Jurkat, Clone E6-1 (cell line): ENCODE results near the gene UTP25.

Experiments used
- DNase-seq: peaks from one replicate; pipeline ENCODE4 v3.0.0-alpha.2; 2011; ENCODE audit warnings: low read depth, low spot score
- H3K4me3 ChIP-seq: 2 replicates; pipeline ENCODE4 v1.5.1; 2011; ENCODE audit warnings: mild to moderate bottlenecking, low read length, control low read depth, moderate library complexity

Gene UTP25

DNA sequence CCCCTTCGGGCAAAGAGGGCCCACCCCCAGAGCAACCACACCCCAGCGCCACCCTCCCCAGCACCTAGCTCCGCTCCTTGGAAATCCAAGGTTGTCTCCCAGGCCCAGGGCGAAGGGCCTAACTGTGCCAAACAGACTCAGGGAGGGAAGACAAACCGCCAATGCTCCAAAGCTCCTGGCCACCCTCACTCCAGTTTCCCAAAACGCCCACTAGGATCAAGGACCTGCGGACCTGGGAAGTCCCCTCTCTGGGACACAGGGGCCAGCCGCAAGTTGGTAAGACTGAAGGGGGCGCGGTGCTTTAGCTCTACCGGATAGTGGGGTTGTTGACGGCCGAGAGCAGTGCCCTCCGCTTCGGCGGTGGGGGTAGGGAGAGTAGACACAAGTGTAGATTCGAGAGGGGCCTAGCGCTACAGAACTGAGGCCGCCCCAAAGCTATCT lies 22.4 kb upstream of the UTP25 start:
- no peak overlapping the region for H3K4me3 ChIP-seq
- DNase-seq: no peak

GRCh38 chr1:209805875-209806760 lies 21.7 kb upstream of the UTP25 start, which contains the start of gene IRF6:
Gene IRF6 (minus strand): TSS chr1:209806142. CDS start chr1:209801413, 4,729 bp downstream.
- no peak within 1 kb of the TSS for H3K4me3 ChIP-seq
- DNase-seq: no peak

- no peak for DNase-seq
- no peak overlapping the region for H3K4me3 ChIP-seq
Measured at GRCh38 chr1:209807509-209807908, 20.3 kb upstream of the UTP25 start.

DNA sequence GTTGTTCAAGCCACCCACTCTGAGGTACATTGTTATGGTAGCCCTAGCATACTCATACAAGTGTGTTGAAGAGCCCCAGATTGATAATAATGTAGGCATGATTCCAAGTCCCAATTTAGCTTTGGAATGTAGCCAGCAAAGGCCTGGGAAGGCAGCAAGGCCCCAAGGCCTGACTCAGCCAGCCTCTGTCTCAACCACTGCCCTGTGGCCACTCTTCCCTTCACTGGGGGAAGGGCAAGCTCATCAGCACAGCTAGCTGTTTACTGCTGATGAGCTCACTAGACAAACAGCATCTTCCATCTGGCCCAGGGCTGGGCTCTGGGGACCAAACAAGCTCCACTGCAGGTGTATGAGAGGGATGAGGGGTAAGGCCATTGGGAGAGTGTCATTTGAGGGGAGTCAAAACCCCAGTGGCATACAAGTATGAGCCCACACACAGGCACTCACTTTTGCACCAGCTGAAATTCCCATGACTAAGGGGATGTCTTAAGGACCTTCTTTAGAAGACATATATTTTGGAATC lies 19.7 kb upstream of the UTP25 start:
- DNase-seq: no peak

GRCh38 chr1:209809611-209810010 lies 18.2 kb upstream of the UTP25 start:
- H3K4me3 ChIP-seq: no peak overlapping the region
- DNase-seq: no peak

More for the DNA sequence above, 19.7 kb upstream of the UTP25 start:
- no peak overlapping the region for H3K4me3 ChIP-seq

DNA sequence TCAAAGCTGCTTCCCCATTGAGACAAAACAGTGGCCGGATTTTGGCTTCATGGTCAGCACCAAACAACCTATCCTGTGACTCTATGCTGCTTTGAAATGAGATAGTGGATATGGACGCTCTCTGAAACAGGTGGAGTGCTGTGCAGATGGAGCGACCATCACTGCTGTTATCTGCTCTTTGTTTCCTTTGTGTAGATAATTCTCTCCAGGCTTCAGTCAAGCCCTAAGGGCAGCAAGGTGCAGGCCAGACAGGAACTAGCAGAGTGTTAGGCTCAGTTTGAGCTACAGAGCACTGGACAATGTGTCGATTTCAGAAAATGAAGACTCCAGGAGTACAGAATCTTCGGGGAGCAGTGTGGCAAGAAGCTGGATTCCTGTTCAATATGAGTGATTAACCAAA lies 17.0 kb upstream of the UTP25 start:
- H3K4me3 ChIP-seq: no peak overlapping the region
- no peak for DNase-seq

DNA sequence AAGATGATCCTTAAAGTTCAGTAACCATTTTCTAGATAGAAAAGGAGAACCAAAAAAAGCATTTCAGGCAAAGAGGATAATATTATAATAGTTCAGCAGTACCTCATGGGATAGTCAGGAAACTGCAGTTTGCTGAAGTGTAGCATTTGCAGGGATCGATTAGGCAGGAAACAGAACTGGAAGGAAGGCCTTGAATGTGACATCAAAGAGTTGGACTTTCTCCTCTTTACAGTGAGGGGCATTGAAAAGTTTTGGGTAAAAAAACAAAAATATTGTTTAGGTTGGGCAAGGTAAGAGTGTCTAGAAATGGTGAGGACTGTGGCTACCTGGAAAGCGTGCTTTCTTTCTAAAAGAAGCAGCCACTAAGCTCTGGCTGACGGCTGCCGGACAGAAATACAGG lies 13.9 kb upstream of the UTP25 start:
- DNase-seq: no peak
- H3K4me3 ChIP-seq: no peak overlapping the region

- no peak overlapping the region for H3K4me3 ChIP-seq
- no peak for DNase-seq
Measured at GRCh38 chr1:209815490-209815889, 12.3 kb upstream of the UTP25 start.

- H3K4me3 ChIP-seq: no peak overlapping the region
- DNase-seq: no peak
Measured at GRCh38 chr1:209815931-209816341, 11.8 kb upstream of the UTP25 start.

GRCh38 chr1:209816923-209817322 lies 10.8 kb upstream of the UTP25 start:
- H3K4me3 ChIP-seq: no peak overlapping the region
- DNase-seq: no peak

GRCh38 chr1:209817691-209818090 lies 10.1 kb upstream of the UTP25 start:
- DNase-seq: no peak
- no peak overlapping the region for H3K4me3 ChIP-seq

DNA sequence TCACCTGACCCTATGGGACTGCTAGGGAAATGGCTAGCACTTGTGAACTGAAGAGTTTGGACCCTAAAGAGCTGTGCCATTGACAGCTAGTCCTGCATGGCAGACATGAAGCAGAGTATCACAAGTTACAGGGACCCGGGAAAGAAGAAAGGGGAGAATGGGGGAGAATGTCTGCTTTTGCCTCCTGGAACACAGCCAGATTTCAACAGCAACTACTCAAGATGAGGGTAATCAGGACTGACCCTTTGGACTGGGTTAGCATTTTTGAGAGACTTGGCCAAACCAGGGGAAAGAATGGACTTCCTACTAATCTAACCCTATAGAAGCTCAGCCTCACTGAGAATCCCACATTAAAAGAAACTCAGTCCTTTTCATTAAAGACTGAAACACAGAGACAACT lies 8.7 kb upstream of the UTP25 start:
- no peak for DNase-seq
- H3K4me3 ChIP-seq: no peak overlapping the region

GRCh38 chr1:209820986-209821385 lies 6.8 kb upstream of the UTP25 start:
- no peak overlapping the region for H3K4me3 ChIP-seq
- DNase-seq: no peak

GRCh38 chr1:209822706-209823105 lies 5.1 kb upstream of the UTP25 start:
- H3K4me3 ChIP-seq: no peak overlapping the region; the same call in 1 of the 2 replicates
- DNase-seq: no peak

- no peak overlapping the region; the same call in 1 of the 2 replicates for H3K4me3 ChIP-seq
- peak; percentile 69 for DNase-seq
Measured at GRCh38 chr1:209823143-209824041, 4.4 kb upstream of the UTP25 start.

GRCh38 chr1:209825591-209826434 lies 2.0 kb upstream of the UTP25 start:
- no peak overlapping the region for H3K4me3 ChIP-seq
- no peak for DNase-seq

- no peak overlapping the region for H3K4me3 ChIP-seq
- DNase-seq: no peak
Measured at GRCh38 chr1:209829716-209830115, 1.9 kb downstream of the UTP25 start.

DNA sequence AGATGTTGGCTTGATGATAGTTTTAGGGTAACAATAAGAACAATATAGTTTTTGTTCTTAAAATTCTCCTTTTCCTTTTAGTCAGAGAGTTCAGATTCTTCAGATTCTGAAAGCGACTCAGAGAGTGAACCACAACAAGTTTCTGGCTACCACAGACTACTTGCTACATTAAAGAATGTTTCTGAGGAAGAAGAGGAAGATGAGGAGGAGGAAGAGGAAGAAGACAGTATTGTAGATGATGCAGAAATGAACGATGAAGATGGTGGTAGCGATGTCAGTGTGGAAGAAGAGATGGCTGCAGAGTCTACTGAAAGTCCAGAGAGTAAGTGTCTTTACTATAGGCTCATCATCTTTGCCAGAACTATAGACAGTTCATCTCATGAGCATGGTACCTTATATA lies 3.0 kb downstream of the UTP25 start:
- no peak for DNase-seq
- no peak overlapping the region for H3K4me3 ChIP-seq

DNA sequence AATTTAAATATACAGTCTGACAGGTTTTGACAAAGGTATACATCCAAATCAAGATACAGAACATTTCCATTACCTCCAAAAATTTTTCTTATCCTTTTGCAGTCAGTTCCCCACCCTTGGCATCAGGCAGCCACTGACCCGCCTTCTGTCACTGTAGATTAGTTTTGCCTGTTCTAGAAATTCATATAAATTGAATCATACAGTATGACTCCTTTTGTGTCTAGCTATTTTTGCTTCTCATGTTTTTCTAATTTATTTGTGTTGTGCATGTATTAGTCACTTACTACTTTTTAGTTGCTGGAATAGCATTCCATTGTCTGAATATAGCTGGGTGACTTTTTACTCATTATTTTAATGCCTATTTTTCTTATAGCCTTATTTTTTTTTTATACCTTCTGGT lies 3.8 kb downstream of the UTP25 start:
- DNase-seq: no peak
- no peak overlapping the region for H3K4me3 ChIP-seq
